Body of pancreas (tissue), 4 donors: Measurements from ENCODE around the gene REV1.
"Not testable (repeated sequence)": the region's sequence is repeated elsewhere in the genome, so short reads cannot be mapped to it uniquely, and the experiment has no call there.

Experiments
- CTCF ChIP-seq, 7 experiments: fragments of 450-650 bp in 4 of 7; fragments of 200-600 bp in 3 of 7; sonication (generic) in 3 of 7; IDR thresholded peaks; one replicate each; pipeline ENCODE4 v1.5.1; 2016 to 2019; ENCODE audit warnings: antibody characterized with exemption in 7 of 7
- POLR2A ChIP-seq, 3 donors: fragments of 450-650 bp; IDR thresholded peaks; one replicate each; pipeline ENCODE4 v1.6.1; 2016; ENCODE audit warnings: antibody characterized with exemption in 3 of 3, mild to moderate bottlenecking in 2 of 3

DNA sequence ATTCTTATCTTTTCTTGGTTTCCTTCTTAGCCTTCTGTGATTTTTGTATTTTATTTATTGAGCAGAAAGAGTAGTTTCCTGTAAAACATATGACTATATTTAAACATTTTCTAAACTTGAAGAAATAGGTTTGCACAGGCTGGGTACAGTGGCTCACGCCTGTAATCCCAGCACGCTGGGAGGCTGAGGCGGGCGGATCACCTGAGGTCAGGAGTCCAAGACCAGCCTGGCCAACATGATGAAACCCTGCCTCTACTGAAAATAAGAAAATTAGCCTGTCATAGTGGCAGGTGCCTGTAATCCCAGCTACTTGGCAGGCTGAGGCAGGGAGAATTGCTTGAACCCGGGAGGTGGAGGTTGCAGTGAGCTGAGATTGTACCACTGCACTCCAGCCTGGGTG, 121.0 kb downstream of the REV1 start:
- TF ChIP-seq CTCF, POLR2A (IDR thresholded peaks at IDR 0.05): not testable (repeated sequence)
